Activated naive CD4-positive, alpha-beta T cell treated with anti-CD3 and anti-CD28 coated beads, Interleukin-2, amount 50 U/mL, for 72 hours (primary cell): Measurements from ENCODE around the gene IL12RB2. TPM values are rescaled to one million over a fixed set of nuclear protein-coding genes. Genes with fewer than 3 reads are reported as not detected.

Source experiments
- ATAC-seq, 2 donors: fragments of 150-1000 bp; cut with Tn5 transposase; 2 replicates each; pipeline ENCODE4 v1.10.0; 2021; ENCODE audit warnings: mild to moderate bottlenecking in 2 of 2, moderate library complexity in 2 of 2
- DNase-seq, 2 donors: peaks; one replicate each; pipeline ENCODE4 v3.0.0; 2021 to 2022; ENCODE audit warnings: low spot score in 2 of 2
- H3K27ac Mint-ChIP-seq, 2 donors: one replicate each; pipeline ENCODE4 v1.8.0; 2022; ENCODE audit warnings: mild to moderate bottlenecking in 2 of 2, mixed read lengths in 2 of 2
- H3K36me3 Mint-ChIP-seq, 2 donors: one replicate each; pipeline ENCODE4 v1.8.0; 2022; ENCODE audit warnings: mixed read lengths in 2 of 2
- H3K9me3 Mint-ChIP-seq, 2 donors: one replicate each; pipeline ENCODE4 v1.8.0; 2022; ENCODE audit warnings: mixed read lengths in 2 of 2
- total RNA-seq, 2 donors: library from RNA; stranded (reverse); gene quantifications; one replicate each; pipeline ENCODE4 v1.2.3, GENCODE V29; 2022

Gene IL12RB2
- total RNA-seq, 2 donors from 2014 or later, result 29.5 to 123 TPM

DNA sequence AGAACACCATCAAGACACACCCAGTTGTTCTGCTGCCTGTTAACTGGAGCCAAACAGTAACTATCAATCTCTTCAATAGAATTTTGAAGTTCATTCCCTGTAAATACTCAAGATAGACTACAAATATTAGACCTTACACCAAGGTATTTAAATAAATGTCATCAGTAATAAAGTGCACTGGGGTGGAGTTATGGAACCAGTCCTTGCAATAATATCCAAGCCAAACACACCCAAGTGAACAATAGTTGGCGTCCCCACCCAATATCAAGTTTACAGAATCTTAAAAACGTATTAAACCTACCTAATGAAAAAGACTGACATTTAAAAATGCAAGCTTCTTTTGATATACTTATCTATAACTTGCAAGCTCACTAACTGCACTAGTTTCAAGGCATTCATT is 119.8 kb downstream of the IL12RB2 start:
- H3K36me3 Mint-ChIP-seq, result peaks cover 73 to 77% of the 10 kb centered on the region in 2 donors
- ATAC-seq (no peak), DNase-seq (no peak)
- H3K27ac Mint-ChIP-seq, result peak overlapping the region; percentile 97 to 100
- H3K9me3 Mint-ChIP-seq, result no peaks in the 10 kb centered on the region

GRCh38 chr1:67427947-67428346 is 120.3 kb downstream of the IL12RB2 start:
- H3K36me3 Mint-ChIP-seq, result peaks cover 68 to 72% of the 10 kb centered on the region in 2 donors
- DNase-seq, result no peak
- no peaks in the 10 kb centered on the region for H3K9me3 Mint-ChIP-seq
- ATAC-seq, result no peak
- peak overlapping the region; percentile 97 to 100 for H3K27ac Mint-ChIP-seq

- Mint-ChIP-seq H3K36me3 (peaks cover 61 to 66% of the 10 kb centered on the region in 2 donors), H3K9me3 (no peaks in the 10 kb centered on the region), H3K27ac (peak overlapping the region; percentile 97 to 100)
- ATAC-seq (no peak), DNase-seq (peak in 1 of 2 donors; percentile 39)
Measured at GRCh38 chr1:67429011-67429527, 121.4 kb downstream of the IL12RB2 start.

DNA sequence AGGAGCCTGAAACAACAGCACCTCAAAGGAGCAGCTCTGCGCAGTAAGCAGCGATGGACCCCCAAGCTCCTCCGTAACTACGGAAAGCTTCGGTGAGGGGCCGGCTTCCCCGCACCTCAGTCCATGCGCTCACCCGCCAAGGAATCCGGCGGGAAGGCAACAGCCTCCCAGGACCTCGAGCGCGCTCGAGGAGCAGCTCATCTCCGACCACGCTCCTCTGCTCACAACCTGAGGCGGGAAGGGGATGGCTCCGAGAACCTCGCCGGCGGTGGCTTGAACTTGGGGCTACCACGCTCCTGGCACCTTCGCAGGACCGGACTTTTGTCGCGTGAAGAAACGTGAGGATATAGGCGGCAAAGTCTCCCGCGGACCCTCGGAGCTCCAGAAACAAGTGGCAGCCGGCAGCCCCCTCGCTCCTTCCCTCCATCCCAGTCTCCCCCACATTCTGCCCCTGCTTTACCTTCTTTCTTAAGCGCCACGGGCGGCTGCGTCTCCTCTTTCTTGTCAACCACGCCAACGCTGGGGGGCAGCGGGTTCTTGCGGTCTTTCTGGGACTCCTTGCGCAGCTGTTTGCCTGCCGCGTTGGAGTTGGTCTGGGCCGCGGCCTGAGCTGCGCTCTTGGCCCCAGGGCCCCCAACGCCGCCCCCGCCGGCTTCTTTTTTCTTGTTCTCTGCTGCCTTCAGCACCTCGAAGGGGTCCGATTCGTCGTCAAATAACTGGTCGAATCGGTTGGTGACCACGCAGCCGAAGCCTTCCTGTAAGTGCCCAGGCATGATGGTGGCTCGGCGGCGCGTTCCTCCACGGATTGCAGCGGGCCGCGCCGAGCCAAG is 122.1 kb downstream of the IL12RB2 start:
- Mint-ChIP-seq H3K9me3 (no peaks in the 10 kb centered on the region), H3K27ac (peak overlapping the region; percentile 97 to 100), H3K36me3 (peaks cover 56 to 62% of the 10 kb centered on the region in 2 donors)
- DNase-seq (peak; percentile 25 to 65), ATAC-seq (peak; percentile 1 to 3)

DNA sequence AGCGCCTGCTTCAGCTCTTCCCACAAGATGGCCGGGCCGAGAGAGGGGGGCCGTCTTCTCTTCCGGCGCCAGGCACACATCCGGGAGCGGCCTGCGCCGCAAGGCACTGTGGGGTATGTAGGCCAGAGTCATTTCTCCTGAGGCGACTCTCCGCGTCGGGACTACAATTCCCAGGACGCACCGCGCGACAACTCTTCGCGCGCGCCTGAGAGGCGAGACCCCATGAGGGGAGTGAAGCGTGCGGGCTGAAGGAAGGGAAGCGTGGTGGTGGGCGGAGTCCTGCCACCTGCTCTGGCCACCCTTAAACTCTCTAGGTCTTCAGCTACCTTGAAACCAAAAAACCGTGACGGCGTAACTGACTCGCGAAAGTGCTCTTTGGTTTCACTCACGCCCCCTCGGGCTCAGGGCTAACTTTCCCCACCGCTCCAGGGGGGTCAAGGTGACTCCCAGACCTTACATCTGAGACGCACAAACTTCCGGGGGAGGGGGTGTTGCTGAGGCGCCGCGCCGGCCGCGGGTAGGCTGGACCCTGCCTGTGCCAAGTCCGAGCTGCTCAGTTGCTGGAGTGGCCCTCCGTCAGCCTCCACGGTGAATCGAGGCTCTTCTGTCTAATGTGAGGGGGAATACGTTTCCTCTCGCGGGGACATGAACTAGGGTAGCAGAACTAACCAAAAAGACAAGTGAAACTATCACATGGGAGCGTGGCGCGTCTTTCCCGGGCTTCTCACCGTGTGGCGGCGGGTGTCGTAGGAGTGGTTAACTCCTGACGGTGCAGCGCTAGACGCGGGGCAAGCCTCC is 122.9 kb downstream of the IL12RB2 start, which contains the start of gene SERBP1:
SERBP1 (minus strand) TSS at position 45 of the 798 bp plus-strand sequence. CDS start 102 bp downstream, outside the sequence.
- Mint-ChIP-seq H3K9me3 (no peaks in the 10 kb centered on the region), H3K27ac (peak within 1 kb of the TSS; percentile 97 to 100), H3K36me3 (peaks cover 48 to 55% of the 10 kb centered on the region in 2 donors)
- DNase-seq (peak; percentile 91 to 97), ATAC-seq (peak; percentile 89 to 93)

- no peak for DNase-seq
- peaks cover 41 to 48% of the 10 kb centered on the region in 2 donors for H3K36me3 Mint-ChIP-seq
- H3K9me3 Mint-ChIP-seq, result no peaks in the 10 kb centered on the region
- peak overlapping the region; percentile 97 to 100 for H3K27ac Mint-ChIP-seq
- ATAC-seq, result no peak
Measured at GRCh38 chr1:67431156-67431765, 123.6 kb downstream of the IL12RB2 start.

GRCh38 chr1:67431869-67432578 is 124.4 kb downstream of the IL12RB2 start:
- DNase-seq, result no peak
- H3K36me3 Mint-ChIP-seq, result peaks cover 35 to 44% of the 10 kb centered on the region in 2 donors
- H3K27ac Mint-ChIP-seq, result peak overlapping the region; percentile 84 to 97
- H3K9me3 Mint-ChIP-seq, result no peaks in the 10 kb centered on the region
- no peak for ATAC-seq

DNA sequence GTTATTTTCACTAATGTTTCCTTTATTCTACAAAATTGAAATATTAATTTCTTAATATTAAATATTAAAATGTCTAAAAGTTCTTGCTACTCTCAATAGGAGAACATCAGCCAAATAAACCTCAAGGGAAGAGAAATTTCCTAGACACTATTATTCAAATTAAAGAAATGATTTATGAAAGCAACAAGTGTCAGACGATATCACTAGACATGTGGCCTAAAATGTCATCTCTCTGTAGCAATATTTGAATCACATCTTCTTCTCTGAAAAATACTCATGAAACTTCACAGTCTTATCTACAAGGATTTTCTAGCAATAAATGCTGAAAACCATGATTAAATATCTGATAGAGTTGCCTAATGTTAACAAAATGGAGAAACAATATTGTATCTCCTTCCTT is 125.1 kb downstream of the IL12RB2 start:
- DNase-seq (no peak), ATAC-seq (no peak)
- H3K27ac Mint-ChIP-seq, result peak overlapping the region in 1 of 2 donors; percentile 90
- H3K9me3 Mint-ChIP-seq, result no peaks in the 10 kb centered on the region
- peaks cover 28 to 37% of the 10 kb centered on the region in 2 donors for H3K36me3 Mint-ChIP-seq

- H3K9me3 Mint-ChIP-seq, result no peaks in the 10 kb centered on the region
- ATAC-seq, result no peak
- DNase-seq, result no peak
- peaks cover 17 to 27% of the 10 kb centered on the region in 2 donors for H3K36me3 Mint-ChIP-seq
- H3K27ac Mint-ChIP-seq, result peak overlapping the region in 1 of 2 donors; percentile 90
Measured at GRCh38 chr1:67433837-67434236, 126.2 kb downstream of the IL12RB2 start.

GRCh38 chr1:67434491-67434890 is 126.8 kb downstream of the IL12RB2 start:
- ATAC-seq, result no peak
- H3K9me3 Mint-ChIP-seq, result peaks cover 0 to 2% of the 10 kb centered on the region in 2 donors
- H3K36me3 Mint-ChIP-seq, result peaks cover 10 to 20% of the 10 kb centered on the region in 2 donors
- H3K27ac Mint-ChIP-seq, result peak overlapping the region in 1 of 2 donors; percentile 90
- no peak for DNase-seq

GRCh38 chr1:67436511-67437055 is 128.9 kb downstream of the IL12RB2 start:
- peaks cover 0 to 5% of the 10 kb centered on the region in 2 donors for H3K36me3 Mint-ChIP-seq
- no peak for ATAC-seq
- H3K27ac Mint-ChIP-seq, result no peak overlapping the region
- peaks cover 0 to 5% of the 10 kb centered on the region in 2 donors for H3K9me3 Mint-ChIP-seq
- no peak for DNase-seq

- no peak overlapping the region for H3K27ac Mint-ChIP-seq
- H3K36me3 Mint-ChIP-seq, result peaks cover 0 to 4% of the 10 kb centered on the region in 2 donors
- ATAC-seq (no peak), DNase-seq (no peak)
- peaks cover 0 to 8% of the 10 kb centered on the region in 2 donors for H3K9me3 Mint-ChIP-seq
Measured at GRCh38 chr1:67437961-67438360, 130.3 kb downstream of the IL12RB2 start.

- Mint-ChIP-seq H3K36me3 (peaks cover 0 to 4% of the 10 kb centered on the region in 2 donors), H3K9me3 (peaks cover 0 to 8% of the 10 kb centered on the region in 2 donors), H3K27ac (no peak overlapping the region)
- DNase-seq (no peak), ATAC-seq (no peak)
Measured at GRCh38 chr1:67439277-67440029, 131.8 kb downstream of the IL12RB2 start.

- Mint-ChIP-seq H3K9me3 (peaks cover 0 to 8% of the 10 kb centered on the region in 2 donors), H3K27ac (peak overlapping the region; percentile 30 to 74), H3K36me3 (peaks cover 0 to 4% of the 10 kb centered on the region in 2 donors)
- no peak for ATAC-seq
- DNase-seq, result no peak
Measured at GRCh38 chr1:67440339-67440738, 132.7 kb downstream of the IL12RB2 start.

- ATAC-seq (peak; percentile 16 to 65), DNase-seq (peak in 1 of 2 donors; percentile 53)
- H3K9me3 Mint-ChIP-seq, result peaks cover 0 to 8% of the 10 kb centered on the region in 2 donors
- peaks cover 0 to 4% of the 10 kb centered on the region in 2 donors for H3K36me3 Mint-ChIP-seq
- H3K27ac Mint-ChIP-seq, result peak overlapping the region; percentile 57 to 74
Measured at GRCh38 chr1:67441183-67441582, 133.5 kb downstream of the IL12RB2 start.
